Large intestine (tissue), 3 donors: ENCODE measurements around the gene EFL1. TPM values are rescaled to one million over a fixed set of nuclear protein-coding genes. Genes with fewer than 3 reads are reported as not detected.
"Not testable (repeated sequence)": the region's sequence is repeated elsewhere in the genome, so short reads cannot be mapped to it uniquely, and the experiment has no call there.

Source experiments
- DNase-seq, 2 donors: peaks; one replicate each; pipeline versions ENCODE4 v3.0.0 to v3.0.0-alpha.2; 2013
- H3K27ac ChIP-seq: one replicate; pipeline ENCODE4 v1.5.1; 2013; ENCODE audit warnings: low read length
- H3K27me3 ChIP-seq: 2 replicates; pipeline ENCODE4 v1.6.1; 2013; ENCODE audit warnings: low read length; ENCODE audit not compliant: control insufficient read depth, insufficient read depth
- H3K36me3 ChIP-seq: 2 replicates; pipeline ENCODE4 v1.6.1; 2013; ENCODE audit warnings: low read length; ENCODE audit not compliant: control insufficient read depth, insufficient read depth
- H3K4me1 ChIP-seq: one replicate; pipeline ENCODE4 v1.6.1; 2013; ENCODE audit warnings: low read length; ENCODE audit not compliant: control insufficient read depth, insufficient read depth
- H3K4me3 ChIP-seq: one replicate; pipeline ENCODE4 v1.5.1; 2013; ENCODE audit warnings: low read length
- H3K9me3 ChIP-seq: one replicate; pipeline ENCODE4 v1.6.1; 2013; ENCODE audit warnings: mild to moderate bottlenecking, low read depth, low read length, moderate library complexity; ENCODE audit not compliant: control insufficient read depth
- WGBS: methylation state at CpG from one replicate; pipeline ENCODE4 v1.1.5; 2013; ENCODE audit warnings: low lambda C conversion rate; ENCODE audit not compliant: insufficient coverage; 5-methylcytosine and 5-hydroxymethylcytosine counted together
- polyA plus RNA-seq: library from polyadenylated mRNA; unstranded; fragments of 120-200 nt; gene quantifications from one replicate; pipeline ENCODE4 v1.2.1, GENCODE V29; 2013

The EFL1 gene
- polyA plus RNA-seq, 1 donor, result 23.9 TPM

GRCh38 chr15:82241836-82242499 is 20.6 kb downstream of the EFL1 start:
- H3K4me3 ChIP-seq, DNase-seq, H3K4me1 ChIP-seq, H3K27me3 ChIP-seq, H3K27ac ChIP-seq, H3K9me3 ChIP-seq: not testable (repeated sequence)
- H3K36me3 ChIP-seq, result peaks cover 17% of the 10 kb centered on the region
- no CpG with 5 or more reads among the region's 1 CpG for WGBS

DNA sequence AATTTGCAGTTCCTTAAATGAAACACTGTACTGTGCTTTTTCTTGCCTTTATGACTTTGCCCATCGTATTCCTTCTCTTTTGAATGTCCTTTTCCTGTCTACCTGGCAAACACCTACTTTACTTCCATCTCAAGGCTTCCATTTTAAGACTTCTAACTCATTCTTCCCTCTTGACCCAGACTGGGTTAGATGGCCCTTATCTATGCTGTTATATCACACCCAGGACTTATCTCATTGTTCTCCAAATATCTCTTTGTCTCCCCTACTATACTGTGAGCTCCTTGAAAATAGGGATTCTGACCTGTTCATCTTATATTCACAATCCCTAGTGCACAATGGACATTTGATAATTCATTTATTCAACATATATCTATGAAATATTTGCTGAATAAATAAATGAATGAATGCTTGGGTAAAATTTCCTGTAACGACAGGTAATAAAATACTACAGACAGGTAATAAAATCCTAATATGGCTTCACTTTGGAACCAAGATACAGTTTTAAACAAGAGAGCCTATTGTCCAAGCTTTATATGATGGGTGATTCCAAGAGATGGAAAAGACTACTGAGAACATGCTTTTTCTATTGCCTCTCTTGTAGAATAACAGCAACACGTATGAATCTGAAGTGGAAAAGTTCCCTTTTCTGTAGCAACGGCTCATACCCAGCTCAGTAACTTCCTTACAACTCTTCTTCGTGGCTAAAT is 22.7 kb downstream of the EFL1 start:
- peak in 1 of 2 donors; percentile 36 for DNase-seq
- peaks cover 19% of the 10 kb centered on the region for H3K36me3 ChIP-seq
- H3K27ac ChIP-seq, result peak overlapping the region; percentile 42
- H3K4me3 ChIP-seq, result no peak overlapping the region
- WGBS, result 53% methylated on average over 2 of the region's 5 CpGs
- peaks cover 6% of the 10 kb centered on the region for H3K4me1 ChIP-seq
- no peaks in the 10 kb centered on the region for H3K27me3 ChIP-seq
- H3K9me3 ChIP-seq, result no peaks in the 10 kb centered on the region

GRCh38 chr15:82237944-82238534 is 24.5 kb downstream of the EFL1 start:
- WGBS, result no CpG with 5 or more reads among the region's 3 CpGs
- H3K4me3 ChIP-seq, H3K9me3 ChIP-seq, H3K27ac ChIP-seq, H3K27me3 ChIP-seq, H3K4me1 ChIP-seq: not testable (repeated sequence)
- H3K36me3 ChIP-seq, result peaks cover 17% of the 10 kb centered on the region
- peak in 1 of 2 donors; percentile 31 for DNase-seq

DNA sequence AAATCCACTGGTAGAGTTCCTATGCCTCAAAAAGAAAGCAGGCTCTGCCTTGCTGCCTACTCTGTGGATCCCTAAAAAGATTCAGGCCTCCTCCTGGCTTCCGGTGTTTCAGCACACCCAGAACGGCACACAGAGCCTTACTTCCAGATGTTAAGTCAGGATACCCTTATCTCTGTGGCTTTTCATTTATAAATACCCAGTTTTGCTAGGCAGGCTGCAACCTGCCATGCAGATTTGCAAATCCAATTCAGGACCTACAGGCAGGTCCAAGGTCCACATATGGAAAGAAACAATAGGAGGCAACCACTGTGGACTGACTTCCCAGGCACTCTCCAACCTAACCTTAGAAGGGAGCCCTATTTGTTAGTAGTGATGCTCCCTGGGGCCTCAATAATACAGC is 30.7 kb downstream of the EFL1 start:
- peak; percentile 6 to 64 for DNase-seq
- no peaks in the 10 kb centered on the region for H3K9me3 ChIP-seq
- no peaks in the 10 kb centered on the region for H3K27me3 ChIP-seq
- peaks cover 21% of the 10 kb centered on the region for H3K36me3 ChIP-seq
- no CpG with 5 or more reads among the region's 2 CpGs for WGBS
- no peak overlapping the region for H3K27ac ChIP-seq
- H3K4me1 ChIP-seq, result peaks cover 11% of the 10 kb centered on the region
- no peak overlapping the region for H3K4me3 ChIP-seq

DNA sequence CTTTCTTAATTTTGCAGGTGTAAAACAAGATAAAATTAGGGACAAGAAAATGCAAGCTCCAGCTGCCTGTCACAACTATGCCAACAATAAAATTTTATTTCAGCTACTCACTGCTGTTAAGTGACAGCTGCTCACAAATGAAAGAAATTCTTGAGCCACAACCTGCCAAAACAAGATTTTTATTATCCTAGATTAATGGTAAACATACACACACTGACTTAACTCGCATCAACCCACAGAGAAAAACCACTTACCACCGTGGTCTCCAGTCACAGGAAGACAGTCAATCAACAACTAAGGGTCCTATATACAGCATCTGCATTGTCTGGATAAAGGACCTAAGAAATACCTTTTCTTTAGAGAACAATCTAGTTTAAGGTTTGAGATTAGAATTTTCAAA is 31.3 kb downstream of the EFL1 start:
- Histone ChIP-seq H3K9me3 (no peaks in the 10 kb centered on the region), H3K4me3 (no peak overlapping the region), H3K27me3 (no peaks in the 10 kb centered on the region), H3K4me1 (peaks cover 11% of the 10 kb centered on the region), H3K27ac (no peak overlapping the region), H3K36me3 (peaks cover 25% of the 10 kb centered on the region)
- peak in 1 of 2 donors; percentile 4 for DNase-seq
- WGBS, result no CpG with 5 or more reads among the region's 2 CpGs

DNA sequence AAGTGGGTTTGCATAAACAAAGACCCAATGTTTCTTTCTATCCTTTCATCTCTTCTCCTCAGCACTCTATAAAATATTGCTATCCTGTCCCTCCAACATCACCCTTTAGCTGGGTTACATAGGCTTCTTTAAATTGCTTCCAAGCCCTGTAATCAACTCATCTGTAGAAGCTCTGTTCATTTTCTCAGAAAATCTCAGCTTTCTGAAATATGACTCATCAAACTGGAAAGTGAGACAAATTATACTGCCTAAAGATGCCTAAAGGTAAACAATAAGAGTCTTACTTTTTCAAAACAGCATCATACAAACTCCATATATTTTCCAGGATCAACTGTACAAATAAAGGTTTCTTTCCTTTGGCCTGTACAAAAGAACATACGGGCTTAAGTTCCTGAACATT is 33.8 kb downstream of the EFL1 start:
- no peak for DNase-seq
- Histone ChIP-seq H3K9me3 (no peaks in the 10 kb centered on the region), H3K36me3 (peaks cover 26% of the 10 kb centered on the region), H3K27me3 (no peaks in the 10 kb centered on the region), H3K4me3 (no peak overlapping the region), H3K27ac (no peak overlapping the region), H3K4me1 (peaks cover 11% of the 10 kb centered on the region)
- WGBS, result no CpG with 5 or more reads among the region's 1 CpG

GRCh38 chr15:82221535-82221934 is 41.0 kb downstream of the EFL1 start:
- H3K4me1 ChIP-seq, H3K27me3 ChIP-seq, H3K27ac ChIP-seq, H3K9me3 ChIP-seq, H3K4me3 ChIP-seq: not testable (repeated sequence)
- DNase-seq, result peak; percentile 19 to 27
- 100% methylated on average over 2 of the region's 2 CpGs for WGBS
- peaks cover 24% of the 10 kb centered on the region for H3K36me3 ChIP-seq

GRCh38 chr15:82216092-82216491 is 46.4 kb downstream of the EFL1 start:
- WGBS, result 54% methylated on average over 1 of the region's 2 CpGs
- H3K4me1 ChIP-seq, H3K27me3 ChIP-seq, H3K9me3 ChIP-seq, H3K27ac ChIP-seq, H3K4me3 ChIP-seq, DNase-seq: not testable (repeated sequence)
- H3K36me3 ChIP-seq, result peaks cover 28% of the 10 kb centered on the region

DNA sequence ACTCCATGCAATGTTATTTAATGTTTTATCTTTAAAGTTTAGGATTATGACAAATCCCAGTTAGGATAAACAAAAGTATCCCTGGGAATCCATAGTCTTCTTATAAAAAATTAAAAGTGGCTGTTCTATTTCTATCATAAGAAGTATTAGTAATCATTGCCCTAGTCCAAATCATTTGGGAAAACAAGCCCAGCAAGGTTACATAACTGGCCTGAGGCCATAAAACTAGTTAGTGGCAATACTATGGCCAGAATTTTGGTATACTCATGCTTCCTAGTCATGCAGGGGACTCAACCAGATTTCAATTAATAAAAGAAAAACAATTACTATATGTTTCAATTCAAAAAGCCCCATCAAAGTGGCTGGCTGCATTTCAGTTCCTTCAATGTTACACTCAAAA is 50.3 kb downstream of the EFL1 start:
- not testable (repeated sequence) for DNase-seq, H3K4me3 ChIP-seq, H3K9me3 ChIP-seq, H3K27ac ChIP-seq, H3K4me1 ChIP-seq, H3K27me3 ChIP-seq
- peaks cover 17% of the 10 kb centered on the region for H3K36me3 ChIP-seq

DNA sequence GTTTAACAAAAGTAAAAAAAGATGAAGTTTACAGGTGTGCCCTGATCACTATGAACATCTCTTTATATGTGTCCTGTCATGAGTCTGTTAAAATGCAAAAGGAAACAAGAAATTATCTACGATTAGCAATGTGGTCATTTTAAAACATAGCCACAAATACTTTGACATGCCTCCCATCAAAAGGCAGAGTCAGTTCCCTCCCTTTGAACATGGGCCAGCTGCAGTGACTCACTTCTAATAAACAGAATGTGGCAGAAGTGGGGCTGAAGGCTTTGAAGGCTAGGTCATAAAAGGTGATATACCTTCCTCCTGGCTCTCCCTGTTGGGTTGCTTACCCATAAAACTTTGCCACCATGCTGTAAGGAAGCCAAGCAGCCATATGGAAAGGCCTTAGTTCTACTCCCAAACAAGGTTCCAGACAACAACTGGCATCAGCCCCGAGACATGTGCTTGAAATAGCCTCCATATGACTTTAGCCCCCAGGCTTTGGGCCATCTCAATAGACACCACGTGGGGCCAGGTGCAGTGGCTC is 52.4 kb downstream of the EFL1 start:
- not testable (repeated sequence) for H3K4me1 ChIP-seq, H3K27ac ChIP-seq, DNase-seq, H3K9me3 ChIP-seq, H3K27me3 ChIP-seq, H3K4me3 ChIP-seq
- peaks cover 17% of the 10 kb centered on the region for H3K36me3 ChIP-seq
- no CpG with 5 or more reads among the region's 3 CpGs for WGBS
